Measurements from ENCODE around the gene CBY2.
"Not testable (repeated sequence)": the region's sequence is repeated elsewhere in the genome, so short reads cannot be mapped to it uniquely, and the experiment has no call there.

The CBY2 gene

GRCh38 chr13:45702088-45702487, at the start of gene CBY2:
TSS of gene CBY2 (plus strand) at chr13:45702320. CDS start at chr13:45702391, 71 bp downstream.
- DNase-seq (ENCODE audit: low read depth): no peak
- peak within 1 kb of the TSS; percentile 63 for H3K4me3 ChIP-seq (ENCODE audit: low read depth, low read length)
- TF ChIP-seq CTCF (IDR thresholded peaks at IDR 0.05; ENCODE audit: low read depth, low read length, missing control alignments): no peak

- no peak for DNase-seq (ENCODE audit: low read depth)
- TF ChIP-seq CTCF (IDR thresholded peaks at IDR 0.05; ENCODE audit: low read depth, low read length, missing control alignments): no peak
Measured at GRCh38 chr13:45654633-45655349, 47.3 kb upstream of the CBY2 start.

GRCh38 chr13:45658586-45659235, 43.4 kb upstream of the CBY2 start:
- DNase-seq (ENCODE audit: low read depth): no peak
- TF ChIP-seq CTCF (IDR thresholded peaks at IDR 0.05; ENCODE audit: low read depth, low read length, missing control alignments): no peak

More at GRCh38 chr13:45654633-45655349, 47.3 kb upstream of the CBY2 start:
- no peak overlapping the region for H3K4me3 ChIP-seq (ENCODE audit: low read depth, low read length)

GRCh38 chr13:45659536-45659935, 42.6 kb upstream of the CBY2 start:
- TF ChIP-seq CTCF (IDR thresholded peaks at IDR 0.05; ENCODE audit: low read depth, low read length, missing control alignments): no peak
- no peak overlapping the region for H3K4me3 ChIP-seq (ENCODE audit: low read depth, low read length)
- no peak for DNase-seq (ENCODE audit: low read depth)

More at GRCh38 chr13:45658586-45659235, 43.4 kb upstream of the CBY2 start:
- no peak overlapping the region for H3K4me3 ChIP-seq (ENCODE audit: low read depth, low read length)

GRCh38 chr13:45660458-45660857, 41.7 kb upstream of the CBY2 start:
- DNase-seq (ENCODE audit: low read depth): peak; percentile 12
- H3K4me3 ChIP-seq (ENCODE audit: low read depth, low read length): not testable (repeated sequence)

GRCh38 chr13:45662162-45662561, 40.0 kb upstream of the CBY2 start:
- TF ChIP-seq CTCF (IDR thresholded peaks at IDR 0.05; ENCODE audit: low read depth, low read length, missing control alignments): no peak
- no peak overlapping the region for H3K4me3 ChIP-seq (ENCODE audit: low read depth, low read length)
- DNase-seq (ENCODE audit: low read depth): no peak

- not testable (repeated sequence) for H3K4me3 ChIP-seq (ENCODE audit: low read depth, low read length); DNase-seq (ENCODE audit: low read depth)
Measured at GRCh38 chr13:45662903-45663302, 39.2 kb upstream of the CBY2 start.

- DNase-seq (ENCODE audit: low read depth); H3K4me3 ChIP-seq (ENCODE audit: low read depth, low read length): not testable (repeated sequence)
Measured at GRCh38 chr13:45669626-45670025, 32.5 kb upstream of the CBY2 start.
